Measurements from ENCODE around the gene F13A1. TPM values are rescaled to one million over a fixed set of nuclear protein-coding genes. Genes with fewer than 3 reads are reported as not detected.

The F13A1 gene
- total and polyA plus RNA-seq, 4 experiments from 2014 or later = 0.06 to 0.44 (median 0.33) TPM; not detected in 1

DNA sequence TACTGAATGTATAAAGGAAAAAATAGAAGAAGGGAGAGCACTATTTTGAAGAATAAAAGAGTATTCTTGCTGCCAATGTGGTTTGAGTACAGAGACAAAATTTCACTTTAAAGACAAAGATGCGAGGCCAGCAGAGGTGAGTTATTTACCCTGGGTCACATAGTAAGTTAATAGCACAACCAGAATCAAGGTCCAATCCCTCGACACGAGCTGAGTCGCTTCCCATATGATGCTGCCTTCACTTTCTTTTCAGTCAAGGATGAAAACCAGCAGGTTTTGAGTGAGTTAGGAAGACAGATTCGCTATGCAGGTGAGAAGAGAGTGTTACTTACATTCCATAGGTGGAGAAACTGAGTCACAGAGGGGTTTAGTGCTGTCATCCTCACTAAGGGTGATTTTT is 75.8 kb downstream of the F13A1 start:
- no peaks in the 10 kb centered on the region for H3K9me3 ChIP-seq (ENCODE audit: control insufficient read depth in 1 of 2, low read length in 2 of 2)
- no peak overlapping the region for H3K27ac ChIP-seq (ENCODE audit: low read depth, low read length)
- H3K36me3 ChIP-seq (ENCODE audit: insufficient read depth, low read length) = no peaks in the 10 kb centered on the region
- Mint-ChIP-seq H3K9me3 (peaks cover 0 to 3% (median 0%) of the 10 kb centered on the region in 8 donors), H3K27me3 (peaks cover 11 to 20% of the 10 kb centered on the region in 2 donors), H3K4me3 (no peak overlapping the region), H3K27ac (no peak overlapping the region), H3K36me3 (no peaks in the 10 kb centered on the region), H3K4me1 (no peaks in the 10 kb centered on the region)
- DNase-seq = no peak
- ChIA-PET POLR2A (ENCODE audit: partially characterized antibody) (no interaction called here), CTCF (ENCODE audit: partially characterized antibody) (no interaction called here)
- no peak overlapping the region for H3K4me3 ChIP-seq (ENCODE audit: low read length in 2 of 2)
- H3K27me3 ChIP-seq (ENCODE audit: insufficient read depth, low read length) = no peaks in the 10 kb centered on the region
- intact Hi-C loops (cut with micrococcal nuclease) = no loop called here
- H3K4me1 ChIP-seq (ENCODE audit: insufficient read depth, low read length) = no peaks in the 10 kb centered on the region

DNA sequence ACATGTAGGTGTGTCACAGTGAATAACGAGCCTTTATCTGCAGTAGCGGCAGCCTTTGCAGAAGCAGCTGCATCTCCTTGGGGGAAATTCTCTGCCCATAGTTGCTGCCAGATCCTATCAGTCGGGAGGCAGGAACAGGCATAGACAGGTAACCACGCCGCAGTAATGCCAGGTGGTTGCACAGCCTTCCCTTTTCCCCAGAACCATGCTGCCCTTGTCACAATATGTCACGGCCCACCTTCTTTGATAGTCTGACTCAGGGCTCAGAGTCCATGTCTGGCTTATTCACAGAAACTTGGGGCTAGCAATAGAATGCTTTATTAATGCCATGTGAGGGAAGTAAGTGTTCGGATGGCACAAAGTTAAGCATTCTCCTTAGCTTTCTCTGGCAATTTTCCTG is 76.6 kb downstream of the F13A1 start:
- Histone ChIP-seq H3K36me3 (ENCODE audit: insufficient read depth, low read length) (no peaks in the 10 kb centered on the region), H3K9me3 (ENCODE audit: control insufficient read depth in 1 of 2, low read length in 2 of 2) (no peaks in the 10 kb centered on the region), H3K4me1 (ENCODE audit: insufficient read depth, low read length) (no peaks in the 10 kb centered on the region), H3K4me3 (ENCODE audit: low read length in 2 of 2) (no peak overlapping the region), H3K27ac (ENCODE audit: low read depth, low read length) (no peak overlapping the region), H3K27me3 (ENCODE audit: insufficient read depth, low read length) (no peaks in the 10 kb centered on the region)
- no peak overlapping the region for H3K27ac Mint-ChIP-seq
- no peak for DNase-seq
- peaks cover 9 to 18% of the 10 kb centered on the region in 2 donors for H3K27me3 Mint-ChIP-seq
- intact Hi-C loops (cut with micrococcal nuclease) = no loop called here
- CTCF ChIA-PET (ENCODE audit: partially characterized antibody) = no interaction called here
- H3K4me1 Mint-ChIP-seq = no peaks in the 10 kb centered on the region
- no peak overlapping the region for H3K4me3 Mint-ChIP-seq
- no peaks in the 10 kb centered on the region for H3K36me3 Mint-ChIP-seq
- POLR2A ChIA-PET (ENCODE audit: partially characterized antibody) = no interaction called here
- H3K9me3 Mint-ChIP-seq = peaks cover 0 to 3% (median 0%) of the 10 kb centered on the region in 8 donors

GRCh38 chr6:6239598-6240581 is 80.6 kb downstream of the F13A1 start:
- intact Hi-C loops (cut with micrococcal nuclease) = no loop called here
- H3K27ac Mint-ChIP-seq = no peak overlapping the region
- no peak for DNase-seq
- H3K9me3 Mint-ChIP-seq = peaks cover 0 to 4% (median under 1%) of the 10 kb centered on the region in 8 donors
- peaks cover 6 to 9% of the 10 kb centered on the region in 2 donors for H3K27me3 Mint-ChIP-seq
- Histone ChIP-seq H3K27me3 (ENCODE audit: insufficient read depth, low read length) (no peaks in the 10 kb centered on the region), H3K27ac (ENCODE audit: low read depth, low read length) (no peak overlapping the region), H3K4me1 (ENCODE audit: insufficient read depth, low read length) (no peaks in the 10 kb centered on the region), H3K9me3 (ENCODE audit: control insufficient read depth in 1 of 2, low read length in 2 of 2) (no peaks in the 10 kb centered on the region), H3K36me3 (ENCODE audit: insufficient read depth, low read length) (no peaks in the 10 kb centered on the region), H3K4me3 (ENCODE audit: low read length in 2 of 2) (no peak overlapping the region)
- H3K4me1 Mint-ChIP-seq = peaks cover 0 to 1% (median 0%) of the 10 kb centered on the region in 4 donors
- ChIA-PET POLR2A (ENCODE audit: partially characterized antibody) (no interaction called here), CTCF (ENCODE audit: partially characterized antibody) (interaction anchor here (1.3 kb wide), 1 partner anchor 10 kb away, joined by 3 read pairs; no protein-coding TSS in a partner anchor)
- H3K36me3 Mint-ChIP-seq = no peaks in the 10 kb centered on the region
- no peak overlapping the region for H3K4me3 Mint-ChIP-seq

- no peak overlapping the region for H3K27ac Mint-ChIP-seq
- H3K4me1 Mint-ChIP-seq = peaks cover 0 to 1% (median 0%) of the 10 kb centered on the region in 4 donors
- H3K36me3 Mint-ChIP-seq = no peaks in the 10 kb centered on the region
- H3K27me3 ChIP-seq (ENCODE audit: insufficient read depth, low read length) = no peaks in the 10 kb centered on the region
- ChIA-PET POLR2A (ENCODE audit: partially characterized antibody) (no interaction called here), CTCF (ENCODE audit: partially characterized antibody) (no interaction called here)
- no peaks in the 10 kb centered on the region for H3K4me1 ChIP-seq (ENCODE audit: insufficient read depth, low read length)
- H3K27me3 Mint-ChIP-seq = peaks cover 10 to 11% of the 10 kb centered on the region in 2 donors
- H3K9me3 Mint-ChIP-seq = peaks cover 0 to 2% (median 0%) of the 10 kb centered on the region in 8 donors
- no peaks in the 10 kb centered on the region for H3K36me3 ChIP-seq (ENCODE audit: insufficient read depth, low read length)
- H3K9me3 ChIP-seq (ENCODE audit: control insufficient read depth in 1 of 2, low read length in 2 of 2) = no peaks in the 10 kb centered on the region
- no peak for DNase-seq
- intact Hi-C loops (cut with micrococcal nuclease) = no loop called here
- no peak overlapping the region for H3K4me3 ChIP-seq (ENCODE audit: low read length in 2 of 2)
- no peak overlapping the region for H3K27ac ChIP-seq (ENCODE audit: low read depth, low read length)
- H3K4me3 Mint-ChIP-seq = no peak overlapping the region
Observed at GRCh38 chr6:6236730-6237469, 83.6 kb downstream of the F13A1 start.

GRCh38 chr6:6235786-6236185 is 84.7 kb downstream of the F13A1 start:
- H3K4me3 ChIP-seq (ENCODE audit: low read length in 2 of 2) = no peak overlapping the region
- no peaks in the 10 kb centered on the region for H3K9me3 ChIP-seq (ENCODE audit: control insufficient read depth in 1 of 2, low read length in 2 of 2)
- no peak overlapping the region for H3K27ac Mint-ChIP-seq
- peaks cover 0 to 1% (median 0%) of the 10 kb centered on the region in 4 donors for H3K4me1 Mint-ChIP-seq
- H3K4me1 ChIP-seq (ENCODE audit: insufficient read depth, low read length) = no peaks in the 10 kb centered on the region
- ChIA-PET CTCF (ENCODE audit: partially characterized antibody) (no interaction called here), POLR2A (ENCODE audit: partially characterized antibody) (no interaction called here)
- H3K27me3 Mint-ChIP-seq = peaks cover 11 to 18% of the 10 kb centered on the region in 2 donors
- DNase-seq = no peak
- peaks cover 0 to 8% (median 0%) of the 10 kb centered on the region in 8 donors for H3K9me3 Mint-ChIP-seq
- no peaks in the 10 kb centered on the region for H3K36me3 Mint-ChIP-seq
- no peak overlapping the region for H3K27ac ChIP-seq (ENCODE audit: low read depth, low read length)
- no peaks in the 10 kb centered on the region for H3K27me3 ChIP-seq (ENCODE audit: insufficient read depth, low read length)
- no peaks in the 10 kb centered on the region for H3K36me3 ChIP-seq (ENCODE audit: insufficient read depth, low read length)
- intact Hi-C loops (cut with micrococcal nuclease) = no loop called here
- no peak overlapping the region for H3K4me3 Mint-ChIP-seq

DNA sequence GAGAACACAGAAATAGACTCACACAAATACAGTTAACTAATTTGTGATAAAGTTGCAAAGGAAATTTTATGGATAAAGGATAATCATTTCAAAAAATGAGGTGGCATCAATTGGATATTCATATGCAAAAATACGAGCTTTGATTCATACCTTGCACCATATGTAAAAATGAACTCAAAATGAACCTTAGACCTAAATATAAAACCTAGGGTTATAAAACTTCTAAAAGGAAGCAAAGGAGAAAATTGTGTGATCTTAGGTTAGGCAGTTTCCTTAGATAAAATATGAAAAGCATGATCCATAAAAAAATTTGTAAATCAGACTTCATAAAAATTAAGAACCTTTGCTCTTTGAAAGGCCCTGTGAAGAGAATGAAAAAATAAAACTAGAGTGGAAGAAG is 85.5 kb downstream of the F13A1 start:
- H3K36me3 ChIP-seq (ENCODE audit: insufficient read depth, low read length) = no peaks in the 10 kb centered on the region
- no peak overlapping the region for H3K27ac ChIP-seq (ENCODE audit: low read depth, low read length)
- ChIA-PET POLR2A (ENCODE audit: partially characterized antibody) (no interaction called here), CTCF (ENCODE audit: partially characterized antibody) (no interaction called here)
- Mint-ChIP-seq H3K4me1 (peaks cover 0 to 1% (median 0%) of the 10 kb centered on the region in 4 donors), H3K27me3 (peaks cover 11 to 18% of the 10 kb centered on the region in 2 donors), H3K4me3 (no peak overlapping the region), H3K27ac (no peak overlapping the region), H3K9me3 (peaks cover 0 to 8% (median 0%) of the 10 kb centered on the region in 8 donors), H3K36me3 (no peaks in the 10 kb centered on the region)
- no peaks in the 10 kb centered on the region for H3K4me1 ChIP-seq (ENCODE audit: insufficient read depth, low read length)
- intact Hi-C loops (cut with micrococcal nuclease) = no loop called here
- H3K27me3 ChIP-seq (ENCODE audit: insufficient read depth, low read length) = no peaks in the 10 kb centered on the region
- H3K4me3 ChIP-seq (ENCODE audit: low read length in 2 of 2) = no peak overlapping the region
- H3K9me3 ChIP-seq (ENCODE audit: control insufficient read depth in 1 of 2, low read length in 2 of 2) = no peaks in the 10 kb centered on the region
- no peak for DNase-seq

DNA sequence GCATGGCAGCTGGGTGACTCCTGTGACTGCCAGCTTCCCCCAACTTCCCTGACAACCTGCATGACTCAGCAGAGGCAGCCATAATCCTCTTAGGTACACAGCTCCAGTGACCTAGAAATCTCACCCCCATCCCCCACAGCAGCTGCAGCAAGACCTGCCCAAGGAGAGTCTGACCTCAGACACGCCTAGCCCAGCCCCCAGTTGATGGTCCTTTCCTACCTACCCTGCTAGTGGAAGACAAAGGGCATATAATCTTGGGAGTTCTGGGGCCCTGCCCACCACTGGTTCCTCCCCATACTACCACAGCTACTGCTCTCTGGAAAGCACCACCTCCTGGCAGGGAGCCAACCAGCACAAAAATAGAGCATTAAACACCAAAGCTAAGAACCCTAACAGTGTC is 90.2 kb downstream of the F13A1 start:
- Mint-ChIP-seq H3K4me3 (no peak overlapping the region), H3K4me1 (no peaks in the 10 kb centered on the region)

More for the DNA sequence above, 90.2 kb downstream of the F13A1 start:
- Histone ChIP-seq H3K36me3 (ENCODE audit: insufficient read depth, low read length) (no peaks in the 10 kb centered on the region), H3K27me3 (ENCODE audit: insufficient read depth, low read length) (no peaks in the 10 kb centered on the region), H3K4me3 (ENCODE audit: low read length in 2 of 2) (no peak overlapping the region), H3K4me1 (ENCODE audit: insufficient read depth, low read length) (no peaks in the 10 kb centered on the region), H3K27ac (ENCODE audit: low read depth, low read length) (no peak overlapping the region), H3K9me3 (ENCODE audit: control insufficient read depth in 1 of 2, low read length in 2 of 2) (no peaks in the 10 kb centered on the region)
- Mint-ChIP-seq H3K27ac (no peak overlapping the region), H3K36me3 (no peaks in the 10 kb centered on the region), H3K9me3 (peaks cover 0 to 10% (median 0%) of the 10 kb centered on the region in 8 donors), H3K27me3 (peaks cover 18 to 21% of the 10 kb centered on the region in 2 donors)
- ChIA-PET POLR2A (ENCODE audit: partially characterized antibody) (no interaction called here), CTCF (ENCODE audit: partially characterized antibody) (interaction anchor here (1.0 kb wide), 1 partner anchor 9 kb away, joined by 3 read pairs; no protein-coding TSS in a partner anchor)
- DNase-seq = no peak
- intact Hi-C loops (cut with micrococcal nuclease) = no loop called here

Data from CD4-positive, alpha-beta memory T cell (primary cell).